Ovary (tissue), 3 donors: ENCODE data around the gene LRRC3.

Source experiments
- POLR2A ChIP-seq: fragments of 450-650 bp; IDR thresholded peaks from one replicate; pipeline ENCODE4 v1.6.1; 2017; ENCODE audit warnings: antibody characterized with exemption, mild to moderate bottlenecking, moderate library complexity
- TF ChIP-seq, protein P1 (sequence below), 3 donors: fragments of 450-650 bp in 2 of 3; fragments of 200-600 bp in 1 of 3; IDR thresholded peaks; one replicate each; pipeline versions ENCODE4 v1.5.1 to v1.8.0; 2016 to 2022; ENCODE audit warnings: antibody characterized with exemption in 3 of 3, mild to moderate bottlenecking in 1 of 3
- donor health status: DM: no; HTN: no; CAD: no.

DNA sequence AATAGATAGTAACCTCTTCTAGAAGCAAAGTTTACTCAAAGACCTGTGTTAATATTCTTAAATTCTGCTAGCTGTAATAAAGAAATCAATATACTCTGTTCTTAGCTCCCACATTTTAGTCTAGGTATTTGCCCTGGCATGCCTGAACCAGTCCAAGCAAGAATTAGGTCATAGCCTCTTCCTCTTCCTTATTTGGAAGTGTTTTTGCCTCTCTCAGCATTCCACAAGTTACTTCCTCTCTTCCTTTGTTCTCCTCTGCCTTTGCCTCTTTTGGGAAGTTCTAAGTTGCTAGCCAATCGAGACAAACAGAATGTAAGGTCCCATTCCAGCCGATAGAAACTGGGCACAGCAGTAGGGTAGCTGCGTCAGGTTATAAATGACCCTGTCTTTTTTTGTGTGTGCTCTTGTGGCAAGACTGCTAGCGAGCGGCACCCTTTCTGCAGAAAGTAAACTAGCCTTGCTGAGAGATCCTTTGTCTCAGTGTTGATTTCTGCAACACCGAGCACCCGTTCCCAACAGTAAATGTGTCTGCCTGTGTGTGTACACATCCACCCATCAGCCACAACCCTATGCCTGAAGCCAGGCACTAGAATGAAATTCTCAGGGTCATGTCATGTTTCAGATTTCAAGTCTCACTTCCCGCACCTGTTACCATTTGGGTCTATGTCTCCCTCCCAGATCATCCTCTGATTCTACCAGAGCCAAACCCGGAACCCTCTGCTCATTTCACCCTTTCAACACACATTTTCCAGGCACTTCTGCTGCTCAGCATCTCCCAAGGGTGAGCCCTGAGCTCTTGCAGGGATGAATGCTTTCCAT is 37.5 kb downstream of the LRRC3 start:
- TF ChIP-seq, protein P1, sequence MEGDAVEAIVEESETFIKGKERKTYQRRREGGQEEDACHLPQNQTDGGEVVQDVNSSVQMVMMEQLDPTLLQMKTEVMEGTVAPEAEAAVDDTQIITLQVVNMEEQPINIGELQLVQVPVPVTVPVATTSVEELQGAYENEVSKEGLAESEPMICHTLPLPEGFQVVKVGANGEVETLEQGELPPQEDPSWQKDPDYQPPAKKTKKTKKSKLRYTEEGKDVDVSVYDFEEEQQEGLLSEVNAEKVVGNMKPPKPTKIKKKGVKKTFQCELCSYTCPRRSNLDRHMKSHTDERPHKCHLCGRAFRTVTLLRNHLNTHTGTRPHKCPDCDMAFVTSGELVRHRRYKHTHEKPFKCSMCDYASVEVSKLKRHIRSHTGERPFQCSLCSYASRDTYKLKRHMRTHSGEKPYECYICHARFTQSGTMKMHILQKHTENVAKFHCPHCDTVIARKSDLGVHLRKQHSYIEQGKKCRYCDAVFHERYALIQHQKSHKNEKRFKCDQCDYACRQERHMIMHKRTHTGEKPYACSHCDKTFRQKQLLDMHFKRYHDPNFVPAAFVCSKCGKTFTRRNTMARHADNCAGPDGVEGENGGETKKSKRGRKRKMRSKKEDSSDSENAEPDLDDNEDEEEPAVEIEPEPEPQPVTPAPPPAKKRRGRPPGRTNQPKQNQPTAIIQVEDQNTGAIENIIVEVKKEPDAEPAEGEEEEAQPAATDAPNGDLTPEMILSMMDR (IDR thresholded peaks at IDR 0.05), result no peak
- no peak for TF ChIP-seq POLR2A
